ENCODE results near the gene DCAF11.

Gene DCAF11

DNA sequence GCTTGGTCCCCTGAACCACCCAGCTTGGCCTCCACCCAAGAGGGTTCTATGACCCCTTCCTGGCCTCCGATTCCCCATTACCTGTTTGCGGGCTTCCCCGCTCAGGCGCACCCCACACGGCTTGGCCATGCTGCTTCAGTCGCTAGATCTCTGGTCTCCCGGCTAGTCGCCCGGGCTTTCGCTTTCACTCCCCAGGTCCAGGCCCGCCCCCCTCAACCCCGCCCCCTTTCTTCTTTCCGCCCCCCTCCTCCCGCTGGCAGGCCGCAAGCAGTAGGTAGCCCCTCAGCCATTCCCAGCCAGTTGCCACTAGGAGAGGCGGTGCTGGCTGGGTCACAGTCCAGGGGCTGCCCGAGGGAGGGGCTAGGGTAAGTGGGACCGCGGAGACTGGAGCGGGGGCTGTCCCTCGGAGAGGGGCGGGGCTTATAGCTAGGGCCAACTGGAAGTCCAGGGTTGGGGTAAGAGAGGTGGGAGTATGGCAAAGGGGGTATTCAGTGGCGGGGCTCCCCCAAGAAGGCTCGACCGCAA is 31.9 kb downstream of the DCAF11 start, which contains the start of gene PSME2 (continued):
- no peak for TF ChIP-seq OSR1 (CRISPR knock-in tag; IDR thresholded peaks at IDR 0.05)
- TF ChIP-seq, protein P1, sequence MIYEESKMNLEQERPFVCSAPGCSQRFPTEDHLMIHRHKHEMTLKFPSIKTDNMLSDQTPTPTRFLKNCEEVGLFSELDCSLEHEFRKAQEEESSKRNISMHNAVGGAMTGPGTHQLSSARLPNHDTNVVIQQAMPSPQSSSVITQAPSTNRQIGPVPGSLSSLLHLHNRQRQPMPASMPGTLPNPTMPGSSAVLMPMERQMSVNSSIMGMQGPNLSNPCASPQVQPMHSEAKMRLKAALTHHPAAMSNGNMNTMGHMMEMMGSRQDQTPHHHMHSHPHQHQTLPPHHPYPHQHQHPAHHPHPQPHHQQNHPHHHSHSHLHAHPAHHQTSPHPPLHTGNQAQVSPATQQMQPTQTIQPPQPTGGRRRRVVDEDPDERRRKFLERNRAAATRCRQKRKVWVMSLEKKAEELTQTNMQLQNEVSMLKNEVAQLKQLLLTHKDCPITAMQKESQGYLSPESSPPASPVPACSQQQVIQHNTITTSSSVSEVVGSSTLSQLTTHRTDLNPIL (CRISPR knock-in tag; IDR thresholded peaks at IDR 0.05; ENCODE audit: low read depth), result no peak

DNA sequence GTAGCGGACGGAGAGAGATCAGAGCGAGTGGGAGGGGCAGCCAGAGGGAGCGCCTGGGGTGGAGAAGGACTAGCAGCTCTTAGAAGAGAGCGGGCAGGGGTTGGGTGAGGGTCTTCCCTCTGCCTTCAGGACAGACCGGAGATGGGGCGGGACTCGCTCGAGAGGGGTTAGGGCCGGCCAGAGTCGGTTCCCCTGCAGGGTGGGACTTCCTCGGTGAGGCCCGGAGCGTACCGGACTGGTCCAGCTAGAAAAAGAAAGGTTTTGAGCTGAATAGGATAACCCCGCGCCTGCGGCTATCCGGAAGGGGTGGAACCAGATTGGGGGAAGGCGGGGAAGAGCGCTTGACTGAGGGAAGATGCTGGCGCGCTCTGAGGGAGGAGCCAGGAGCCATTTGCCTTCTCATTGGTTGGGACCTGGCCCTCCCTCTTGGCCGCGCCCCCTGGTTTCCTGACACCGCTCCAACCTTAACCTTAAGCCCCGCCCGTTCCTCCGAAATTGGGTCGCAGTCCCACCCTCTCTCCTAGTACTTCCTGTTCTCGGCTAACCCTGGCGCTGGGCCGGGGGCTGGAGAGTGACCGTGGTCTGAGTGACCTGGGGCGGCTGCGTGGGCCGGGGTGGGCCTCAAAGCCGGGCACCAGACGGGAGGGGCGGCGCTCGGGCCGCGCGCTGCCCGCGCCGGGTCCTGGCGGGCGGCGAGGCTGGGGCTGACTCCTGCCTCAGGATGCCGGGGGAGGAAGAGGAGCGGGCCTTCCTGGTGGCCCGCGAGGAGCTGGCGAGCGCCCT is 32.6 kb downstream of the DCAF11 start, which contains the start of gene RNF31:
Gene RNF31, plus strand, starts transcription at position 521 of the 783 bp plus-strand sequence. Its CDS starts 201 bp downstream, at position 722.
- ATAC-seq, result peak; percentile 96
- TF ChIP-seq ZNF70 (CRISPR knock-in tag; IDR thresholded peaks at IDR 0.05) (no peak), ZC3H10 (CRISPR knock-in tag; IDR thresholded peaks at IDR 0.05) (no peak), ARNTL (CRISPR knock-in tag; IDR thresholded peaks at IDR 0.05; ENCODE audit: borderline replicate concordance, low read depth) (no peak), BACH2 (CRISPR knock-in tag; IDR thresholded peaks at IDR 0.05; ENCODE audit: borderline replicate concordance) (no peak), SNAI2 (CRISPR knock-in tag; IDR thresholded peaks at IDR 0.05) (no peak), RARB (CRISPR knock-in tag; IDR thresholded peaks at IDR 0.05) (no peak), GLIS3 (CRISPR knock-in tag; IDR thresholded peaks at IDR 0.05) (no peak), ZFP3 (CRISPR knock-in tag; IDR thresholded peaks at IDR 0.05) (no peak), ZNF565 (CRISPR knock-in tag; conservative IDR thresholded peaks at IDR 0.05; ENCODE audit: low read depth) (no peak), TCF4 (CRISPR knock-in tag; IDR thresholded peaks at IDR 0.05; ENCODE audit: borderline replicate concordance) (no peak), OSR1 (CRISPR knock-in tag; IDR thresholded peaks at IDR 0.05) (no peak)
- TF ChIP-seq, protein P2, sequence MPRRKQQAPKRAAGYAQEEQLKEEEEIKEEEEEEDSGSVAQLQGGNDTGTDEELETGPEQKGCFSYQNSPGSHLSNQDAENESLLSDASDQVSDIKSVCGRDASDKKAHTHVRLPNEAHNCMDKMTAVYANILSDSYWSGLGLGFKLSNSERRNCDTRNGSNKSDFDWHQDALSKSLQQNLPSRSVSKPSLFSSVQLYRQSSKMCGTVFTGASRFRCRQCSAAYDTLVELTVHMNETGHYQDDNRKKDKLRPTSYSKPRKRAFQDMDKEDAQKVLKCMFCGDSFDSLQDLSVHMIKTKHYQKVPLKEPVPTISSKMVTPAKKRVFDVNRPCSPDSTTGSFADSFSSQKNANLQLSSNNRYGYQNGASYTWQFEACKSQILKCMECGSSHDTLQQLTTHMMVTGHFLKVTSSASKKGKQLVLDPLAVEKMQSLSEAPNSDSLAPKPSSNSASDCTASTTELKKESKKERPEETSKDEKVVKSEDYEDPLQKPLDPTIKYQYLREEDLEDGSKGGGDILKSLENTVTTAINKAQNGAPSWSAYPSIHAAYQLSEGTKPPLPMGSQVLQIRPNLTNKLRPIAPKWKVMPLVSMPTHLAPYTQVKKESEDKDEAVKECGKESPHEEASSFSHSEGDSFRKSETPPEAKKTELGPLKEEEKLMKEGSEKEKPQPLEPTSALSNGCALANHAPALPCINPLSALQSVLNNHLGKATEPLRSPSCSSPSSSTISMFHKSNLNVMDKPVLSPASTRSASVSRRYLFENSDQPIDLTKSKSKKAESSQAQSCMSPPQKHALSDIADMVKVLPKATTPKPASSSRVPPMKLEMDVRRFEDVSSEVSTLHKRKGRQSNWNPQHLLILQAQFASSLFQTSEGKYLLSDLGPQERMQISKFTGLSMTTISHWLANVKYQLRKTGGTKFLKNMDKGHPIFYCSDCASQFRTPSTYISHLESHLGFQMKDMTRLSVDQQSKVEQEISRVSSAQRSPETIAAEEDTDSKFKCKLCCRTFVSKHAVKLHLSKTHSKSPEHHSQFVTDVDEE (CRISPR knock-in tag; IDR thresholded peaks at IDR 0.05), result no peak
- TF ChIP-seq, protein P3, sequence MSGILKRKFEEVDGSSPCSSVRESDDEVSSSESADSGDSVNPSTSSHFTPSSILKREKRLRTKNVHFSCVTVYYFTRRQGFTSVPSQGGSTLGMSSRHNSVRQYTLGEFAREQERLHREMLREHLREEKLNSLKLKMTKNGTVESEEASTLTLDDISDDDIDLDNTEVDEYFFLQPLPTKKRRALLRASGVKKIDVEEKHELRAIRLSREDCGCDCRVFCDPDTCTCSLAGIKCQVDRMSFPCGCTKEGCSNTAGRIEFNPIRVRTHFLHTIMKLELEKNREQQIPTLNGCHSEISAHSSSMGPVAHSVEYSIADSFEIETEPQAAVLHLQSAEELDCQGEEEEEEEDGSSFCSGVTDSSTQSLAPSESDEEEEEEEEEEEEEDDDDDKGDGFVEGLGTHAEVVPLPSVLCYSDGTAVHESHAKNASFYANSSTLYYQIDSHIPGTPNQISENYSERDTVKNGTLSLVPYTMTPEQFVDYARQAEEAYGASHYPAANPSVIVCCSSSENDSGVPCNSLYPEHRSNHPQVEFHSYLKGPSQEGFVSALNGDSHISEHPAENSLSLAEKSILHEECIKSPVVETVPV (CRISPR knock-in tag; IDR thresholded peaks at IDR 0.05), result no peak
- TF ChIP-seq, protein P1 (CRISPR knock-in tag; IDR thresholded peaks at IDR 0.05; ENCODE audit: low read depth), result no peak
- TF ChIP-seq, protein P4, sequence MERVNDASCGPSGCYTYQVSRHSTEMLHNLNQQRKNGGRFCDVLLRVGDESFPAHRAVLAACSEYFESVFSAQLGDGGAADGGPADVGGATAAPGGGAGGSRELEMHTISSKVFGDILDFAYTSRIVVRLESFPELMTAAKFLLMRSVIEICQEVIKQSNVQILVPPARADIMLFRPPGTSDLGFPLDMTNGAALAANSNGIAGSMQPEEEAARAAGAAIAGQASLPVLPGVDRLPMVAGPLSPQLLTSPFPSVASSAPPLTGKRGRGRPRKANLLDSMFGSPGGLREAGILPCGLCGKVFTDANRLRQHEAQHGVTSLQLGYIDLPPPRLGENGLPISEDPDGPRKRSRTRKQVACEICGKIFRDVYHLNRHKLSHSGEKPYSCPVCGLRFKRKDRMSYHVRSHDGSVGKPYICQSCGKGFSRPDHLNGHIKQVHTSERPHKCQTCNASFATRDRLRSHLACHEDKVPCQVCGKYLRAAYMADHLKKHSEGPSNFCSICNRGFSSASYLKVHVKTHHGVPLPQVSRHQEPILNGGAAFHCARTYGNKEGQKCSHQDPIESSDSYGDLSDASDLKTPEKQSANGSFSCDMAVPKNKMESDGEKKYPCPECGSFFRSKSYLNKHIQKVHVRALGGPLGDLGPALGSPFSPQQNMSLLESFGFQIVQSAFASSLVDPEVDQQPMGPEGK (CRISPR knock-in tag; IDR thresholded peaks at IDR 0.05; ENCODE audit: borderline replicate concordance), result no peak
- TF ChIP-seq, protein P5, sequence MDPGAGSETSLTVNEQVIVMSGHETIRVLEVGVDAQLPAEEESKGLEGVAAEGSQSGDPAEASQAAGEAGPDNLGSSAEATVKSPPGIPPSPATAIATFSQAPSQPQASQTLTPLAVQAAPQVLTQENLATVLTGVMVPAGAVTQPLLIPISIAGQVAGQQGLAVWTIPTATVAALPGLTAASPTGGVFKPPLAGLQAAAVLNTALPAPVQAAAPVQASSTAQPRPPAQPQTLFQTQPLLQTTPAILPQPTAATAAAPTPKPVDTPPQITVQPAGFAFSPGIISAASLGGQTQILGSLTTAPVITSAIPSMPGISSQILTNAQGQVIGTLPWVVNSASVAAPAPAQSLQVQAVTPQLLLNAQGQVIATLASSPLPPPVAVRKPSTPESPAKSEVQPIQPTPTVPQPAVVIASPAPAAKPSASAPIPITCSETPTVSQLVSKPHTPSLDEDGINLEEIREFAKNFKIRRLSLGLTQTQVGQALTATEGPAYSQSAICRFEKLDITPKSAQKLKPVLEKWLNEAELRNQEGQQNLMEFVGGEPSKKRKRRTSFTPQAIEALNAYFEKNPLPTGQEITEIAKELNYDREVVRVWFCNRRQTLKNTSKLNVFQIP (CRISPR knock-in tag; IDR thresholded peaks at IDR 0.05; ENCODE audit: borderline replicate concordance, low read depth), result no peak
